GM12891 (cell line): ENCODE results near the gene DNASE1L2.

Experiments used
- PAX5 ChIP-seq: IDR thresholded peaks from 2 replicates; pipeline ENCODE4 v1.6.1; 2011; ENCODE audit warnings: low read length, moderate library complexity, mild to moderate bottlenecking; ENCODE audit not compliant: insufficient read depth, severe bottlenecking
- POLR2A ChIP-seq: IDR thresholded peaks from 2 replicates; pipeline ENCODE4 v1.6.1; 2011; ENCODE audit warnings: low read depth, low read length, control low read depth
- POLR2AphosphoS5 ChIP-seq: IDR thresholded peaks from 2 replicates; pipeline ENCODE4 v1.6.1; 2011; ENCODE audit warnings: low read depth, low read length, control low read depth
- POU2F2 ChIP-seq: IDR thresholded peaks from 2 replicates; pipeline ENCODE4 v1.6.1; 2011; ENCODE audit warnings: low read depth, mild to moderate bottlenecking, control low read depth, low read length, moderate library complexity
- SPI1 ChIP-seq: IDR thresholded peaks from 2 replicates; pipeline ENCODE4 v1.6.1; 2011; ENCODE audit warnings: low read depth, low read length, control low read depth
- TAF1 ChIP-seq: IDR thresholded peaks from 2 replicates; pipeline ENCODE4 v1.6.1; 2011; ENCODE audit warnings: low read depth, low read length, control low read depth

GRCh38 chr16:2187212-2187611, 49.0 kb upstream of the DNASE1L2 start:
- no peak for TF ChIP-seq POLR2A
- TF ChIP-seq POLR2AphosphoS5, result no peak
- no peak for TF ChIP-seq PAX5
- TF ChIP-seq TAF1, result no peak
- TF ChIP-seq SPI1, result no peak
- no peak for TF ChIP-seq POU2F2
